Ishikawa (cell line): Measurements from ENCODE around the gene FXR2.

ENCODE experiments used
- CEBPB ChIP-seq: IDR thresholded peaks from 2 replicates; pipeline ENCODE4 v1.6.1; 2012
- CREB1 ChIP-seq: IDR thresholded peaks from 2 replicates; pipeline ENCODE4 v1.6.1; 2012; ENCODE audit warnings: low read depth
- EGR1 ChIP-seq: IDR thresholded peaks from 2 replicates; pipeline ENCODE4 v1.6.1; 2012
- EP300 ChIP-seq: IDR thresholded peaks from 2 replicates; pipeline ENCODE4 v1.6.1; 2012; ENCODE audit warnings: borderline replicate concordance
- FOXM1 ChIP-seq: IDR thresholded peaks from 2 replicates; pipeline ENCODE4 v1.6.1; 2012; ENCODE audit warnings: low read depth, borderline replicate concordance
- MAX ChIP-seq: IDR thresholded peaks from 2 replicates; pipeline ENCODE4 v1.6.1; 2012
- NFIC ChIP-seq: IDR thresholded peaks from 2 replicates; pipeline ENCODE4 v1.6.1; 2012
- RAD21 ChIP-seq: IDR thresholded peaks from 2 replicates; pipeline ENCODE4 v1.6.1; 2012; ENCODE audit warnings: low read depth
- REST ChIP-seq: IDR thresholded peaks from 2 replicates; pipeline ENCODE4 v1.6.1; 2012; ENCODE audit warnings: low read depth, mild to moderate bottlenecking
- TAF1 ChIP-seq: IDR thresholded peaks from 2 replicates; pipeline ENCODE4 v1.6.1; 2012; ENCODE audit warnings: low read depth, mild to moderate bottlenecking
- TCF12 ChIP-seq: IDR thresholded peaks from 2 replicates; pipeline ENCODE4 v1.6.1; 2012; ENCODE audit warnings: low read depth
- TEAD4 ChIP-seq: IDR thresholded peaks from 2 replicates; pipeline ENCODE4 v1.6.1; 2012
- USF1 ChIP-seq: IDR thresholded peaks from 2 replicates; pipeline ENCODE4 v1.6.1; 2012
- YY1 ChIP-seq: IDR thresholded peaks from 2 replicates; pipeline ENCODE4 v1.6.1; 2012; ENCODE audit warnings: low read depth
- ZBTB7A ChIP-seq: IDR thresholded peaks from 2 replicates; pipeline ENCODE4 v1.6.1; 2012; ENCODE audit warnings: low read depth

Gene FXR2

GRCh38 chr17:7574176-7574953, 40.3 kb downstream of the FXR2 start:
- TF ChIP-seq TCF12 (no peak), MAX (no peak), REST (no peak), EGR1 (no peak), NFIC (no peak), YY1 (no peak)

GRCh38 chr17:7573324-7574080, 41.2 kb downstream of the FXR2 start:
- TF ChIP-seq REST (no peak), TAF1 (peak; percentile 45; the same call in 1 of the 2 replicates), MAX (peak; percentile 90), USF1 (peak; percentile 43; the same call in 1 of the 2 replicates), CEBPB (peak; percentile 98), YY1 (peak; percentile 52; the same call in 1 of the 2 replicates), EP300 (peak; percentile 26; the same call in 1 of the 2 replicates), RAD21 (no peak), TCF12 (peak; percentile 37; the same call in 1 of the 2 replicates), EGR1 (peak; percentile 47; the same call in 1 of the 2 replicates)

GRCh38 chr17:7572588-7573323, 41.9 kb downstream of the FXR2 start:
- TF ChIP-seq REST (no peak), RAD21 (no peak), TAF1 (peak; percentile 88), CEBPB (no peak), FOXM1 (no peak), YY1 (peak; percentile 90), CREB1 (peak; percentile 96), TEAD4 (0 out of 2 replicates have a peak, but pooled peaks have one; percentile 3), TCF12 (peak; percentile 57; the same call in 1 of the 2 replicates), USF1 (no peak), ZBTB7A (no peak), EP300 (0 out of 2 replicates have a peak, but pooled peaks have one; percentile 8), NFIC (peak; percentile 3; the same call in 1 of the 2 replicates), MAX (no peak), EGR1 (no peak; the same call in 1 of the 2 replicates)
